Measurements from ENCODE around the gene PHLPP1. TPM values are rescaled to one million over a fixed set of nuclear protein-coding genes. Genes with fewer than 3 reads are reported as not detected.

The PHLPP1 gene
- total and polyA plus RNA-seq, 2 of the 4 experiments (the other 2 are of a cell fraction) = 3.3 to 3.6 TPM

GRCh38 chr18:62786689-62787088 lies 71.3 kb downstream of the PHLPP1 start:
- Histone ChIP-seq H3K9ac (ENCODE audit: low read depth, low read length) (no peak overlapping the region), H2AK9ac (replicated peaks; ENCODE audit: low read depth, low read length, poor library complexity) (no peak overlapping the region), H3K56ac (ENCODE audit: extremely low read depth, insufficient read depth, low read length) (no peak overlapping the region), H3K9me1 (ENCODE audit: insufficient read depth, low read length) (peaks cover 10% of the 10 kb centered on the region), H4K91ac (ENCODE audit: insufficient read depth, low read depth, low read length) (no peak overlapping the region), H4K5ac (ENCODE audit: low read depth, low read length) (no peak overlapping the region), H3K14ac (replicated peaks; ENCODE audit: low read depth, low read length) (no peak overlapping the region), H2BK5ac (ENCODE audit: low read depth, low read length, poor library complexity, severe bottlenecking) (no peak overlapping the region), H4K8ac (ENCODE audit: low read depth in 2 of 2, low read length in 2 of 2) (no peak overlapping the region), H4K20me1 (ENCODE audit: insufficient read depth, low read length) (peaks cover 3% of the 10 kb centered on the region; the same call in 1 of the 2 replicates), H2AK5ac (ENCODE audit: low read depth, low read length) (no peak overlapping the region), H3K4me3 (ENCODE audit: insufficient read depth, low read depth, low read length) (no peak overlapping the region), H3K9me3 (ENCODE audit: control insufficient read depth, insufficient read depth, low read length) (no peaks in the 10 kb centered on the region), H3K23ac (ENCODE audit: low read depth, low read length) (no peak overlapping the region), H2BK120ac (ENCODE audit: low read depth, low read length) (no peak overlapping the region), H2AFZ (replicated peaks; ENCODE audit: low read length, poor library complexity) (no peak overlapping the region), H3K4me1 (ENCODE audit: control insufficient read depth, insufficient read depth, low read length) (peaks cover 7% of the 10 kb centered on the region), H3K27ac (ENCODE audit: insufficient read depth, low read length) (no peak overlapping the region), H3K18ac (ENCODE audit: low read depth, low read length) (no peak overlapping the region), H2BK15ac (ENCODE audit: low read depth, low read length) (no peak overlapping the region), H3K79me1 (ENCODE audit: low read depth in 1 of 2, low read length in 2 of 2) (peaks cover 5 to 32% of the 10 kb centered on the region in 2 experiments), H3K27me3 (ENCODE audit: control insufficient read depth, insufficient read depth, low read length) (no peaks in the 10 kb centered on the region), H3K4ac (ENCODE audit: low read depth, low read length) (no peak overlapping the region), H2BK20ac (ENCODE audit: low read depth, low read length) (no peak overlapping the region), H3K36me3 (ENCODE audit: control insufficient read depth, insufficient read depth, low read length) (no peaks in the 10 kb centered on the region), H3K4me2 (ENCODE audit: low read depth, low read length) (no peak overlapping the region)
- BruUV-seq (replicated peaks) = no TSS peak
- WGBS, 2 experiments (ENCODE audit: extremely low coverage in 2 of 2, insufficient read length in 1 of 2) = no CpG with 5 or more reads among the region's 3 CpGs
- DNase-seq = no peak
- TF ChIP-seq POLR2A (IDR thresholded peaks at IDR 0.05; ENCODE audit: low read depth, low read length) (no peak), NFE2L2 (IDR thresholded peaks at IDR 0.05; ENCODE audit: low read depth, low read length) (no peak), RFX5 (IDR thresholded peaks at IDR 0.05; ENCODE audit: low read depth, low read length) (no peak), USF2 (IDR thresholded peaks at IDR 0.05; ENCODE audit: low read depth, low read length) (no peak), MXI1 (IDR thresholded peaks at IDR 0.05; ENCODE audit: borderline replicate concordance, low read depth, low read length) (no peak), MAZ (IDR thresholded peaks at IDR 0.05; ENCODE audit: borderline replicate concordance, low read depth, low read length) (no peak), CTCF (conservative IDR thresholded peaks at IDR 0.05; ENCODE audit: low read depth, low read length) (no peak), FOS (IDR thresholded peaks at IDR 0.05; ENCODE audit: low read depth, low read length) (no peak), RCOR1 (IDR thresholded peaks at IDR 0.05; ENCODE audit: insufficient replicate concordance, low read length) (no peak), MAFK (IDR thresholded peaks at IDR 0.05; ENCODE audit: low read depth, low read length) (no peak), BHLHE40 (IDR thresholded peaks at IDR 0.05; ENCODE audit: low read depth, low read length) (no peak), RAD21 (IDR thresholded peaks at IDR 0.05; ENCODE audit: low read length) (no peak), ELK1 (IDR thresholded peaks at IDR 0.05; ENCODE audit: borderline replicate concordance, low read depth, low read length) (no peak), CHD1 (IDR thresholded peaks at IDR 0.05; ENCODE audit: low read depth, low read length) (no peak), SMC3 (IDR thresholded peaks at IDR 0.05; ENCODE audit: low read depth, low read length) (no peak), CEBPB (IDR thresholded peaks at IDR 0.05; ENCODE audit: low read depth, low read length) (no peak)
- dilution Hi-C loops (cut with HindIII; ENCODE audit: low sequenced_read_pairs, unreplicated experiment) (no loop called here), in situ Hi-C loops (cut with MboI; ENCODE audit: low sequenced_read_pairs) (no loop called here), intact Hi-C loops (cut with micrococcal nuclease) (loop anchor here (5.0 to 10.0 kb wide), 2 partner anchors 36 to 262 kb away; partner anchors contain the start of gene ZCCHC2)
- CTCF ChIA-PET = interaction anchor here (0.6 to 1.2 kb wide), 2 partner anchors 10 to 12 kb away, joined by 3 read pairs; no protein-coding TSS in a partner anchor
- POLR2A ChIA-PET (ENCODE audit: unreplicated experiment) = no interaction called here
- no peak for ATAC-seq (ENCODE audit: low read depth)

Measured in IMR-90 (cell line).